GM10248 (cell line): ENCODE results near the gene C9orf50.
"Not testable (repeated sequence)": the region's sequence is repeated elsewhere in the genome, so short reads cannot be mapped to it uniquely, and the experiment has no call there.

Experiments
- CTCF ChIA-PET: fragments of 300-600 bp; sonication (Branson Sonifier 250); formaldehyde crosslinking; extraction: SDS; loops from one replicate; lab custom pipeline; 2021; ENCODE audit warnings: antibody characterized with exemption; lab: Yijun Ruan, JAX
- POLR2A ChIA-PET: fragments of 350-650 bp; sonication (Branson Sonifier 250); formaldehyde crosslinking; extraction: SDS; loops from one replicate; lab custom pipeline; 2020; ENCODE audit warnings: antibody characterized with exemption; lab: Yijun Ruan, JAX
- DNase-seq: peaks from one replicate; pipeline ENCODE4 v3.0.0; 2012; ENCODE audit errors: extremely low spot score
- CTCF ChIP-seq: IDR thresholded peaks from 2 replicates; pipeline ENCODE4 v1.5.1; 2012; ENCODE audit warnings: mild to moderate bottlenecking, low read depth; ENCODE audit errors: extremely low read depth, missing control alignments, control extremely low read depth

The C9orf50 gene

GRCh38 chr9:129639756-129640085 lies 18.8 kb upstream of the C9orf50 start:
- TF ChIP-seq CTCF, result no peak
- ChIA-PET CTCF (interaction anchor here (1.0 to 9.9 kb wide), 7 partner anchors 10 to 500 kb away, joined by 3 to 68 read pairs (median 5); partner anchors contain the start of gene NTMT1), POLR2A (interaction anchor here (1.0 kb wide), 1 partner anchor 15 kb away, joined by 3 read pairs; no protein-coding TSS in a partner anchor)
- DNase-seq, result no peak

GRCh38 chr9:129639034-129639630 lies 18.2 kb upstream of the C9orf50 start:
- ChIA-PET CTCF (interaction anchor here (1.0 to 9.9 kb wide), 7 partner anchors 9 to 500 kb away, joined by 3 to 68 read pairs (median 5); partner anchors contain the start of gene NTMT1), POLR2A (interaction anchor here (1.0 kb wide), 1 partner anchor 15 kb away, joined by 3 read pairs; no protein-coding TSS in a partner anchor)
- no peak for DNase-seq
- TF ChIP-seq CTCF, result no peak

GRCh38 chr9:129637673-129638439 lies 17.0 kb upstream of the C9orf50 start:
- POLR2A ChIA-PET, result interaction anchor here (1.9 kb wide), 1 partner anchor 12 kb away, joined by 5 read pairs; the partner anchor contains the start of gene NTMT1
- DNase-seq, result no peak
- CTCF ChIA-PET, result interaction anchor here (1.1 to 9.9 kb wide), 2 partner anchors 9 to 14 kb away, joined by 3 to 68 read pairs; partner anchors contain the start of gene NTMT1
- TF ChIP-seq CTCF, result no peak

- DNase-seq, result no peak
- no peak for TF ChIP-seq CTCF
- POLR2A ChIA-PET, result interaction anchor here (1.9 kb wide), 1 partner anchor 12 kb away, joined by 5 read pairs; the partner anchor contains the start of gene NTMT1
- CTCF ChIA-PET, result interaction anchor here (9.9 kb wide), 1 partner anchor 13 kb away, joined by 68 read pairs; the partner anchor contains the start of gene NTMT1
Measured at GRCh38 chr9:129637102-129637501, 16.2 kb upstream of the C9orf50 start.

- ChIA-PET POLR2A (interaction anchor here (0.5 kb wide), 1 partner anchor 109 kb away, joined by 5 read pairs; no protein-coding TSS in a partner anchor), CTCF (interaction anchor here (1.2 to 9.9 kb wide), 2 partner anchors 12 to 16 kb away, joined by 3 to 68 read pairs; partner anchors contain the start of gene NTMT1)
- not testable (repeated sequence) for DNase-seq
Measured at GRCh38 chr9:129636343-129636742, 15.4 kb upstream of the C9orf50 start.

- CTCF ChIA-PET, result interaction anchor here (1.1 to 9.9 kb wide), 4 partner anchors 11 to 25 kb away, joined by 3 to 68 read pairs (median 9); partner anchors contain the start of gene NTMT1
- no peak for DNase-seq
- POLR2A ChIA-PET, result no interaction called here
- TF ChIP-seq CTCF, result no peak
Measured at GRCh38 chr9:129635099-129636065, 14.5 kb upstream of the C9orf50 start.
